HCT116 (cell line): ENCODE data around the gene ADAMTS14.

ENCODE experiments used
- EZH2 ChIP-seq: fragments of 200-600 bp; sonication (generic); IDR thresholded peaks from 2 replicates; pipeline ENCODE4 v1.6.1; 2017; ENCODE audit warnings: antibody characterized with exemption, mixed run types
- FOSL1 ChIP-seq: IDR thresholded peaks from 2 replicates; pipeline ENCODE4 v1.6.1; 2012; ENCODE audit warnings: low read depth
- POLR2A ChIP-seq: IDR thresholded peaks from 2 replicates; pipeline ENCODE4 v1.7.0; 2011; ENCODE audit warnings: borderline replicate concordance; ENCODE audit not compliant: insufficient read depth, insufficient read length; ENCODE audit errors: extremely low read depth
- ZBTB33 ChIP-seq: IDR thresholded peaks from 2 replicates; pipeline ENCODE4 v1.6.1; 2011; ENCODE audit warnings: mild to moderate bottlenecking, low read length, moderate library complexity; ENCODE audit not compliant: insufficient replicate concordance; ENCODE audit errors: extremely low read depth
- TF ChIP-seq, protein P1 (sequence below), 3 experiments: fragments of 200-600 bp in 1 of 3; sonication (generic) in 1 of 3; IDR thresholded peaks in 2 of 3; conservative IDR thresholded peaks in 1 of 3; 2 replicates each; pipeline ENCODE4 v1.5.1; 2012 to 2017; ENCODE audit warnings: low read depth in 2 of 3, low read length in 2 of 3, antibody characterized with exemption in 1 of 3, borderline replicate concordance in 1 of 3, control low read depth in 1 of 3, mild to moderate bottlenecking in 1 of 3, mixed read lengths in 1 of 3, mixed run types in 1 of 3, moderate library complexity in 1 of 3; ENCODE audit not compliant: insufficient read depth in 1 of 3
- TF ChIP-seq, protein P2 (sequence below): IDR thresholded peaks from 2 replicates; pipeline ENCODE4 v1.6.1; 2012

GRCh38 chr10:70677620-70678249, 5.4 kb downstream of the ADAMTS14 start:
- TF ChIP-seq, protein P1, sequence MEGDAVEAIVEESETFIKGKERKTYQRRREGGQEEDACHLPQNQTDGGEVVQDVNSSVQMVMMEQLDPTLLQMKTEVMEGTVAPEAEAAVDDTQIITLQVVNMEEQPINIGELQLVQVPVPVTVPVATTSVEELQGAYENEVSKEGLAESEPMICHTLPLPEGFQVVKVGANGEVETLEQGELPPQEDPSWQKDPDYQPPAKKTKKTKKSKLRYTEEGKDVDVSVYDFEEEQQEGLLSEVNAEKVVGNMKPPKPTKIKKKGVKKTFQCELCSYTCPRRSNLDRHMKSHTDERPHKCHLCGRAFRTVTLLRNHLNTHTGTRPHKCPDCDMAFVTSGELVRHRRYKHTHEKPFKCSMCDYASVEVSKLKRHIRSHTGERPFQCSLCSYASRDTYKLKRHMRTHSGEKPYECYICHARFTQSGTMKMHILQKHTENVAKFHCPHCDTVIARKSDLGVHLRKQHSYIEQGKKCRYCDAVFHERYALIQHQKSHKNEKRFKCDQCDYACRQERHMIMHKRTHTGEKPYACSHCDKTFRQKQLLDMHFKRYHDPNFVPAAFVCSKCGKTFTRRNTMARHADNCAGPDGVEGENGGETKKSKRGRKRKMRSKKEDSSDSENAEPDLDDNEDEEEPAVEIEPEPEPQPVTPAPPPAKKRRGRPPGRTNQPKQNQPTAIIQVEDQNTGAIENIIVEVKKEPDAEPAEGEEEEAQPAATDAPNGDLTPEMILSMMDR (IDR thresholded peaks at IDR 0.05 in 2 of 3, conservative IDR thresholded peaks at IDR 0.05 in 1 of 3; ENCODE audit: borderline replicate concordance in 1 of 3, insufficient read depth in 1 of 3, low read depth in 2 of 3, low read length in 2 of 3) = no peak
- TF ChIP-seq POLR2A (no peak), EZH2 (no peak), ZBTB33 (no peak), FOSL1 (no peak)
- TF ChIP-seq, protein P2, sequence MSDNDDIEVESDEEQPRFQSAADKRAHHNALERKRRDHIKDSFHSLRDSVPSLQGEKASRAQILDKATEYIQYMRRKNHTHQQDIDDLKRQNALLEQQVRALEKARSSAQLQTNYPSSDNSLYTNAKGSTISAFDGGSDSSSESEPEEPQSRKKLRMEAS = no peak
